Measurements from ENCODE around the gene FAAP100.

Gene FAAP100

DNA sequence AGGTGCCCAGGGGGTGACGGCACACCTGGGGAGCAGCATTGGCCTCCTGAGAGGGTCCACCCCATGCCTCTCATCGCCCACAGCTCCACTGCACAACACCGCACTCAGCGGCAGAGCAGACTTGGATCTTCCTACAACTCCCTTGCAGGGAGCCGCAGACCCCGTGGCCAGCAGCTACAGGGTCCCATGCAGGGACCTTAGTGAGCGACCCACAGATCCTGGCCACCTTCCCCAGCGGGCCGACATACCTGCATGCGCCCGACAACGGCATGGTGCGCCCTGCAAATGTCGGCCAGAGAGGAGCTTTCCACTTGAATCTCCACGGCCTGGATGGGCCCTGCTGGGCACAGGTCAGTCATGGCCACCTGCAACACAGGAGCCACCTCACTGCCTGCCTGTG is 8.4 kb downstream of the FAAP100 start:
- Histone ChIP-seq H3K4me3 (ENCODE audit: low read length, poor library complexity, severe bottlenecking) (no peak overlapping the region), H3F3A (ENCODE audit: low read depth) (no peaks in the 10 kb centered on the region), H3K36me3 (ENCODE audit: insufficient read depth, low read length) (peaks cover 32% of the 10 kb centered on the region; the same call in 1 of the 2 replicates), H4K20me1 (ENCODE audit: insufficient read depth, low read length, poor library complexity, severe bottlenecking) (no peaks in the 10 kb centered on the region), H3K9me2 (replicated peaks; ENCODE audit: low read depth, low read length) (no peaks in the 10 kb centered on the region), H2AFZ (ENCODE audit: low read length) (no peak overlapping the region), H3K79me2 (ENCODE audit: insufficient read depth, low read length) (no peaks in the 10 kb centered on the region), H3K9me3 (ENCODE audit: insufficient read depth, low read depth, low read length) (no peaks in the 10 kb centered on the region), H3K4me2 (ENCODE audit: low read depth, low read length, poor library complexity, severe bottlenecking) (no peak overlapping the region), H3K27me3 (ENCODE audit: insufficient read depth, low read length, poor library complexity, severe bottlenecking) (no peaks in the 10 kb centered on the region), H3K9ac (ENCODE audit: low read depth, low read length, poor library complexity, severe bottlenecking) (no peak overlapping the region), H3K4me1 (ENCODE audit: insufficient read depth, low read length, poor library complexity, severe bottlenecking) (no peaks in the 10 kb centered on the region)
- TF ChIP-seq EZH2phosphoT487 (IDR thresholded peaks at IDR 0.05; ENCODE audit: borderline replicate concordance) (no peak), CTCF (conservative IDR thresholded peaks at IDR 0.05; ENCODE audit: low read length) (no peak)

GRCh38 chr17:81543339-81543675 is 8.8 kb downstream of the FAAP100 start:
- Histone ChIP-seq H3K9ac (ENCODE audit: low read depth, low read length, poor library complexity, severe bottlenecking) (no peak overlapping the region), H3K36me3 (ENCODE audit: insufficient read depth, low read length) (peaks cover 32% of the 10 kb centered on the region; the same call in 1 of the 2 replicates)

DNA sequence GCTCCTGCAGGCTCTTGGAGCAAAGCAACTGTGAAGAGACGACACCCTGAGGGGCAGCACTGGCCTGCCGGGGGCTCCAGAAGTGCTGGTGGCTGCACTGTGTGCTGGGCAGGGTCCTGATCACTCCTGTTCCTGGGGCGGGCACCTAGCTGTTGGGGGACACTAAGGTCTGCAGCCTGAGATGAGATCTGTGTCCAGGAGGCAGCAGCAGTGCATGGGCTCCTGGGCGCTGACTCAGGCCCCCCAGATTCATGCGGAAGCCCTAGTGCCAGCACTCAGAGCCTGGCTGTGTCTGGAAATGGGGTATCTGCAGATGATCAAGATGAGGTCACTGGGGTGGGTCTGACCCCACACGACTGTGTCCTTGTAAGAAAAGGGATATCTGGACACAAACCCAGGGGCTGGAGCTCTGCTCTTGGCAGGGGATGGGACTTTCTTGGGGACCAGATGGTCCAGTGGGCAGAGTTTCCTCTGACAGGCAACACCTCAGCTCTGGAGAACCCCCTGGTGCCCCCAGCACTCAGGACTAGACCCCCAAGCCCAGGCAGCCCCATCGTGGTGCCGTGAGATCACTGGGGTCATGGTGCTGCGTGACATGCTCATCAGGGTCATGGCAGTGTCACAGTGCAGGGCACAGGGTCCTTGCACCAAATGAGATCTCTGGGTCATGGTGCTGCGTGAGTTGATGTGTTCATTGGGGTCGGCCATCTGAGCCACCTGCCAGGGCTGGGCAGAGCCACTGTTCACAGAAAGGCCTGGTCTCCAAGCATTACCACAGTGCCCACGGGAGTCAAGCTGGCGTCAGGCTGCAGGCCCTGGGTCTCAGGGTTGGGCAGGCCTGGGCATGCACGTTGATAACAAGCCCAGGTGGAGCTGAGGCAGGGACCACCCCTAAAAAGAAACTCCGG is 9.5 kb downstream of the FAAP100 start:
- TF ChIP-seq CTCF (conservative IDR thresholded peaks at IDR 0.05; ENCODE audit: low read length) (no peak), EZH2phosphoT487 (IDR thresholded peaks at IDR 0.05; ENCODE audit: borderline replicate concordance) (no peak)
- H3K9me2 ChIP-seq (replicated peaks; ENCODE audit: low read depth, low read length) = no peaks in the 10 kb centered on the region
- H3K27me3 ChIP-seq (ENCODE audit: insufficient read depth, low read length, poor library complexity, severe bottlenecking) = no peaks in the 10 kb centered on the region
- H2AFZ ChIP-seq (ENCODE audit: low read length) = no peak overlapping the region
- no peaks in the 10 kb centered on the region for H3F3A ChIP-seq (ENCODE audit: low read depth)
- no peaks in the 10 kb centered on the region for H4K20me1 ChIP-seq (ENCODE audit: insufficient read depth, low read length, poor library complexity, severe bottlenecking)
- H3K79me2 ChIP-seq (ENCODE audit: insufficient read depth, low read length) = no peaks in the 10 kb centered on the region
- no peaks in the 10 kb centered on the region for H3K9me3 ChIP-seq (ENCODE audit: insufficient read depth, low read depth, low read length)
- no peaks in the 10 kb centered on the region for H3K4me1 ChIP-seq (ENCODE audit: insufficient read depth, low read length, poor library complexity, severe bottlenecking)
- no peak overlapping the region for H3K9ac ChIP-seq (ENCODE audit: low read depth, low read length, poor library complexity, severe bottlenecking)
- no peak overlapping the region for H3K4me2 ChIP-seq (ENCODE audit: low read depth, low read length, poor library complexity, severe bottlenecking)
- no peak overlapping the region for H3K4me3 ChIP-seq (ENCODE audit: low read length, poor library complexity, severe bottlenecking)
- peaks cover 32% of the 10 kb centered on the region; the same call in 1 of the 2 replicates for H3K36me3 ChIP-seq (ENCODE audit: insufficient read depth, low read length)

More at GRCh38 chr17:81543339-81543675, 8.8 kb downstream of the FAAP100 start:
- Histone ChIP-seq H3K9me3 (ENCODE audit: insufficient read depth, low read depth, low read length) (no peaks in the 10 kb centered on the region), H3K27me3 (ENCODE audit: insufficient read depth, low read length, poor library complexity, severe bottlenecking) (no peaks in the 10 kb centered on the region), H3K4me1 (ENCODE audit: insufficient read depth, low read length, poor library complexity, severe bottlenecking) (no peaks in the 10 kb centered on the region), H3K4me2 (ENCODE audit: low read depth, low read length, poor library complexity, severe bottlenecking) (no peak overlapping the region), H3K79me2 (ENCODE audit: insufficient read depth, low read length) (no peaks in the 10 kb centered on the region), H3K9me2 (replicated peaks; ENCODE audit: low read depth, low read length) (no peaks in the 10 kb centered on the region), H2AFZ (ENCODE audit: low read length) (no peak overlapping the region), H4K20me1 (ENCODE audit: insufficient read depth, low read length, poor library complexity, severe bottlenecking) (no peaks in the 10 kb centered on the region), H3K4me3 (ENCODE audit: low read length, poor library complexity, severe bottlenecking) (no peak overlapping the region), H3F3A (ENCODE audit: low read depth) (no peaks in the 10 kb centered on the region)
- no peak for TF ChIP-seq EZH2phosphoT487 (IDR thresholded peaks at IDR 0.05; ENCODE audit: borderline replicate concordance)
- no peak for TF ChIP-seq CTCF (conservative IDR thresholded peaks at IDR 0.05; ENCODE audit: low read length)

Measured in Loucy (cell line).